Pancreas (tissue), 10 donors: ENCODE measurements around the gene CYB561D1. TPM values are rescaled to one million over a fixed set of nuclear protein-coding genes. Genes with fewer than 3 reads are reported as not detected.

Experiments used
- ATAC-seq, 4 donors: fragments of 200-7000 bp; cut with Tn5 transposase; one replicate each; pipeline versions ENCODE4 v1.8.0 to v1.9.1; 2020; ENCODE audit warnings: mild to moderate bottlenecking in 4 of 4, moderate library complexity in 4 of 4
- DNase-seq, 6 donors: peaks; one replicate each; pipeline ENCODE4 v3.0.0-alpha.2; 2020
- FAIRE-seq: peaks from 2 replicates; lab custom pipeline; 2012; peaks lifted over from hg19 to GRCh38; lab: Jason Lieb, UNC
- H3K27ac ChIP-seq, 4 donors: fragments of 200-600 bp; sonication (generic); 1 replicate in 3 of 4; 2 replicates in 1 of 4; pipeline versions ENCODE4 v1.5.0 to v1.8.0; 2020
- H3K27me3 ChIP-seq, 4 donors: fragments of 200-600 bp; one replicate each; pipeline ENCODE4 v1.8.0; 2021
- H3K36me3 ChIP-seq, 3 donors: fragments of 200-600 bp; sonication (generic) in 1 of 3; one replicate each; pipeline versions ENCODE4 v1.5.0 to v1.8.0; 2020 to 2021
- H3K4me1 ChIP-seq, 3 donors: fragments of 200-600 bp; one replicate each; pipeline ENCODE4 v1.8.0; 2021
- H3K4me3 ChIP-seq, 4 donors: fragments of 200-600 bp; sonication (generic) in 2 of 4; one replicate each; pipeline versions ENCODE4 v1.5.0 to v1.8.0; 2020 to 2021
- H3K9me3 ChIP-seq, 4 donors: fragments of 200-600 bp; one replicate each; pipeline ENCODE4 v1.8.0; 2021
- WGBS, 2 donors: extraction: QIAGEN DNeasy Blood & Tissue Kit; methylation state at CpG; one replicate each; pipeline ENCODE4 v1.1.7; 2013; 5-methylcytosine and 5-hydroxymethylcytosine counted together
- intact Hi-C, 3 donors: fragments of 100-400 bp; cut with DNase I; formaldehyde crosslinking; loops; one replicate each; pipeline versions ENCODE4 v1.11.1 to v1.14.2; 2022
- polyA plus RNA-seq, 2 donors: library from polyadenylated mRNA; stranded (reverse); fragments of 200-250 nt; gene quantifications; one replicate each; pipeline ENCODE4 v1.2.3, GENCODE V29; 2013
- total RNA-seq, 6 donors: library from RNA; stranded (reverse); fragmentation: NEBNext Ultra II Directional in 4 of 6; extraction: Animal tissue kit (Norgen Biotek cat#: 25700) in 4 of 6; gene quantifications; one replicate each; pipeline versions ENCODE4 v1.2.1 to v1.2.4, GENCODE V29; 2021 to 2023
- TF ChIP-seq, protein P1 (sequence below), 4 donors: fragments of 200-600 bp; sonication (generic) in 3 of 4; IDR thresholded peaks; one replicate each; pipeline versions ENCODE4 v1.5.0 to v1.8.0; 2021; ENCODE audit warnings: antibody characterized with exemption in 4 of 4
- donor health status: healthy with polysubstance abuse.
- donor health status: DM: no; HTN: no; CAD: no; lungs with moderate emphysema.
- donor health status: DM: no; HTN: no; CAD: no.
- donor health status: control.
- donor health status: control.
- donor health status: Bipolar disorder and iron deficiency.
- donor health status: DM: yes; HTN: yes; CAD: no.
- donor health status: DM: no; HTN: no; CAD: no.
- donor health status: DM: no; HTN: no; CAD: no.
- donor health status: DM: yes; HTN: yes; CAD: no.

Gene CYB561D1
- total and polyA plus RNA-seq, 8 donors: 5.1 to 11.6 (median 8.9) TPM

DNA sequence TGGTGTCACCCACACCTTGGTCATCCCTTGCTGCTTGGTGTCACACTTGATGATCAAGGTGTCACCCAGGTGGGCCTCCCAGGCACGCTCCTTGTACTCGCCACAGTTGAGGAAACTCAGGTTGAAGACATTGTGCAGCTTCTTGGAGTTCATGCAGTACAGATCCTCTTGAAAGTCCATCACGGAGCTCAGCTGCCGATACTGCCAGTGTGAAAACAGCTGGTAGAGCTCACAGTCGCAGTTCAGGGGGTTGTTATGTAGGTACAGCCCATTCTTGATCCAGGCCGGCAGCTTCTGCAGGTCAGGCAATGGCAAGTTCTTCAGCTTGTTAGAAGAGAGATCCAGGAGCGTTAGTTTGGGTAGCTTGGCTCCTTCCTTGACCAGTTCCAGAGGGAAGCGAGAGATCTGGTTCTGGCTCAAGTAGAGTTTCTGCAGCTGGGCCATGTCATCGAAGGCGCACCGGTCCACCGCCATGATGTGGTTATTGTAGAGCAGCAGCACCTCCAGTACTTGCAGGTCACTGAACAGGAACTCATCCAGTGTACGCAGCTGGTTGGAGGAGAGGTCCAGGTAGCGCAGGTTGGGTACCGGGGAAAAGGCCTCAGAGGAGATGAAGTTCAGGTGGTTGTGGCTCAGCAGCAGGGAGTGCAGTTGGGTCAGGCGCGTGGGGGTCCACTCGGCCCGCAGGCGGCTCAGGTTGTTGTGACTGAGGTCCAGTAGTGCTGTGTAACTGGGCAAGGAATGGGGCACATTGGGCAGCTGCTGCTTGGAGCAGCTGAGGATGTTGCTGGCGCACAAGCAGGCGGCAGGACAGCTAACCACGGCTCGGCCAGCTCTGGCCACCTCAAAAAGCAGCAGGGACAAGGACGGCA, 14.3 kb downstream of the CYB561D1 start:
- DNase-seq (no peak), FAIRE-seq (no peak), ATAC-seq (no peak)
- Histone ChIP-seq H3K4me1 (peaks cover 0 to 3% (median 0%) of the 10 kb centered on the region in 3 donors), H3K27me3 (no peaks in the 10 kb centered on the region), H3K36me3 (no peaks in the 10 kb centered on the region), H3K4me3 (peak overlapping the region in 2 of 4 donors; percentile 81 to 85), H3K27ac (no peak overlapping the region), H3K9me3 (no peaks in the 10 kb centered on the region)
- TF ChIP-seq, protein P1, sequence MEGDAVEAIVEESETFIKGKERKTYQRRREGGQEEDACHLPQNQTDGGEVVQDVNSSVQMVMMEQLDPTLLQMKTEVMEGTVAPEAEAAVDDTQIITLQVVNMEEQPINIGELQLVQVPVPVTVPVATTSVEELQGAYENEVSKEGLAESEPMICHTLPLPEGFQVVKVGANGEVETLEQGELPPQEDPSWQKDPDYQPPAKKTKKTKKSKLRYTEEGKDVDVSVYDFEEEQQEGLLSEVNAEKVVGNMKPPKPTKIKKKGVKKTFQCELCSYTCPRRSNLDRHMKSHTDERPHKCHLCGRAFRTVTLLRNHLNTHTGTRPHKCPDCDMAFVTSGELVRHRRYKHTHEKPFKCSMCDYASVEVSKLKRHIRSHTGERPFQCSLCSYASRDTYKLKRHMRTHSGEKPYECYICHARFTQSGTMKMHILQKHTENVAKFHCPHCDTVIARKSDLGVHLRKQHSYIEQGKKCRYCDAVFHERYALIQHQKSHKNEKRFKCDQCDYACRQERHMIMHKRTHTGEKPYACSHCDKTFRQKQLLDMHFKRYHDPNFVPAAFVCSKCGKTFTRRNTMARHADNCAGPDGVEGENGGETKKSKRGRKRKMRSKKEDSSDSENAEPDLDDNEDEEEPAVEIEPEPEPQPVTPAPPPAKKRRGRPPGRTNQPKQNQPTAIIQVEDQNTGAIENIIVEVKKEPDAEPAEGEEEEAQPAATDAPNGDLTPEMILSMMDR (IDR thresholded peaks at IDR 0.05): no peak
- 82 to 84% methylated on average over 25 of the region's 25 CpGs for WGBS, 2 donors
- intact Hi-C loops: no loop called here

DNA sequence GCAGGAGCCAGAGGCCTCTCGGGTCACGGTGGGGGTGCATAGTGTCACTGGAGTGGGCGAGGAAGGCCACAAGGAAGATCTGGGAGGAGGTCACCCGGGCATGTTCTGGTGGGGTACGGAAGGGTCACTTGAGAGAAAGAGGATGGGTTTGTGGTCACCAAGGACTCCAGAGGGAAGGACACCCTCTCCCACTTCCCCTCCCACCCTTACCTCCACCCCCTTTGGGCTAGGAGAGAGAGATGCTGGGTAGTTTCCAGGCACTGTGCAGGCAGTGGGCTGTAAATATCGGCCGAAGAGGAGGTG, 14.9 kb downstream of the CYB561D1 start:
- intact Hi-C loops: no loop called here

DNA sequence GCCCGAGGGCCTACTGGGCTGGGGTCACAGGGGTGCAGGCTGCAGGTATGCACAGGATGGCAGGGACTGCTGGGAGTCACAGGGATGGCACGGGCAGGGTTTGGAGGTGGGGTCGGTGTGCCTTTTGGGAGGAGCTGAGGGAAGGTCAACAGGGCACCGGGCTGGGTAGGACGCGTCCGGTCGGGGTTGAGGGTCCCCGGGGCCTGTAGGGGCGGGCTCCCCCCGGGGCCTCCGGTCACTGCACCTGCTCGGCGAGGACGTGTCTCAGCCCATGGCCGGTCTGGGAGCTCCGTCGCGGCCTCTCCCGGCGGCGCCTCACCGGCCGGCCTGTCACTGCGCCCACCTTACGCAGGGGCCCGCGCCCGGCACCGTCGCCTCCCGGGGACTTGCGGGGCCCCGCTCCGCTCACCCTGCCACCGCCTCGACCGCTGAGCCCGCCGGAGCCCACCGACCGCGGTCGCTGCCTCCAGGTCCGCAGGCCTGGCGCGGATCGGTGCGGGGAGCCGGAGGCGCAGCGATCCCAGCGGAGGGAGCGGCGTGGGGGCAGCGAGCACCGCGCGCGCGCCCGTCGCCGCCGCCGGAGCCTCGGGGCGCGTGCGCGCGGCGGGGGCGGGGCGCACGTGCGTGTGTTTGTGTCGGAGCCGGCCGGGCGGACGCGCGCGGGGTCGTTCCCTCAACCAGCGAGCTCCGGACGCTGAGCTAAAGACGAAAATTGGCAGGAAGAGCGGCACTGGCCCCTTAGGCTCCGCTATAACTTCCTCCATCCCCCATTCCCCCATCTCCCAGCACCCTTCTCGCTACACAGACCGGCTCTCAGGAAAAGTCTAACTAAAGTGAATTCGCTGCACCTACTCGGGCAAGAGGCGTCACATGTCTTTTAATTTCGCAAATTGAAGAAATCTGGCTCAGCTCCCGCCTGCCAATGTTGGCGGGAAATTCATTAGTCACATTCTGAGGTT, 15.6 kb downstream of the CYB561D1 start, which contains the start of gene AMIGO1:
TSS of gene AMIGO1 (minus strand) at position 552 of the 959 bp plus-strand sequence. CDS start 815 bp downstream, outside the sequence.
- peak within 1 kb of the TSS in 1 of 4 donors; percentile 17 for H3K27ac ChIP-seq
- intact Hi-C loops: no loop called here
- H3K9me3 ChIP-seq: no peaks in the 10 kb centered on the region
- H3K4me1 ChIP-seq: peaks cover 0 to 3% (median 0%) of the 10 kb centered on the region in 3 donors
- no peaks in the 10 kb centered on the region for H3K27me3 ChIP-seq
- DNase-seq: peak; percentile 44 to 81 (median 56)
- FAIRE-seq: no peak
- TF ChIP-seq, protein P1 (IDR thresholded peaks at IDR 0.05): no peak
- no peaks in the 10 kb centered on the region for H3K36me3 ChIP-seq
- 0 to 1% methylated on average over 63 to 100 of the region's 100 CpGs for WGBS, 2 donors
- peak within 1 kb of the TSS; percentile 63 to 85 (median 82) for H3K4me3 ChIP-seq
- peak; percentile 90 to 95 (median 94) for ATAC-seq

More for the DNA sequence above, 14.9 kb downstream of the CYB561D1 start:
- H3K27ac ChIP-seq: no peak overlapping the region
- no peaks in the 10 kb centered on the region for H3K36me3 ChIP-seq
- peaks cover 0 to 3% (median 0%) of the 10 kb centered on the region in 3 donors for H3K4me1 ChIP-seq
- TF ChIP-seq, protein P1 (IDR thresholded peaks at IDR 0.05): no peak
- DNase-seq (no peak), ATAC-seq (no peak), FAIRE-seq (no peak)
- no peaks in the 10 kb centered on the region for H3K9me3 ChIP-seq
- WGBS, 2 donors: 41% methylated on average over 7 of the region's 7 CpGs
- peak overlapping the region; percentile 63 to 85 (median 82) for H3K4me3 ChIP-seq
- H3K27me3 ChIP-seq: no peaks in the 10 kb centered on the region

DNA sequence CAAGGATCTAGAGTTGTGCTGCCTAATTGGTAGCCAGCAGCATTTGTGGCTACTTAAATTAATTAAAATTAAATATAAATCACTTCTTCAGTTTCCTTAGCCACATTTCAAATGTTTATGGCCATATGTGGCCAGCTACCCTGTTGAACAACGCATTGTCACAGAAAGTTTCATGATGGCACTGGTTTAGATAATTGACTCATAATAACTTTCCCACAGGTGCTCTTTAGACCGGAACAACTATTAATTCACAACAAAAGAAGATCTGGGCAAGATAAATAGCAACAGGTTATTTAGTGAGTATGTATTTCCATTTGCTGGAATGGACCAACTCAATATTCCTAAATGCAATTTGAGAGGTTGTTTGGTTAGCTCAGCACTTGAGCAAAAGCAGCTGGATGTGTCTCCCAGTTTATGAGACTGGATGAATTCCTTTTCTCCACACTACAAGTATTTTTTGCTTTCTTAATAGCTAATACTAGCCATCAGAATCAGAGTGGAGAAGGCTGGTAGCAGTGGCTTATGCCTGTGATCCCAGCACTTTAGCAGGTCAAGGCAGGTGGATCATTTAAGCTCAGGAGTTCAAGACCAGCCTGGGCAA, 19.3 kb downstream of the CYB561D1 start:
- FAIRE-seq (no peak), ATAC-seq (no peak), DNase-seq (no peak)
- no peak overlapping the region for H3K27ac ChIP-seq
- intact Hi-C loops: no loop called here
- no peaks in the 10 kb centered on the region for H3K27me3 ChIP-seq
- H3K4me3 ChIP-seq: no peak overlapping the region
- H3K36me3 ChIP-seq: no peaks in the 10 kb centered on the region
- WGBS, 2 donors: 79 to 80% methylated on average over 2 of the region's 2 CpGs
- TF ChIP-seq, protein P1 (IDR thresholded peaks at IDR 0.05): no peak
- H3K4me1 ChIP-seq: peaks cover 0 to 3% (median 0%) of the 10 kb centered on the region in 3 donors
- H3K9me3 ChIP-seq: no peaks in the 10 kb centered on the region
